GM12891 (cell line): ENCODE data around the gene GYS1.
A peak's percentile ranks its signal among the peaks of the same experiment; 100 is the strongest.

ENCODE experiments used
- DNase-seq: peaks from one replicate; pipeline ENCODE4 v3.0.0; 2011; ENCODE audit warnings: low spot score; ENCODE audit not compliant: insufficient read length
- FAIRE-seq: peaks from 2 replicates; lab custom pipeline; 2011; peaks lifted over from hg19 to GRCh38; lab: Jason Lieb, UNC
- PAX5 ChIP-seq: IDR thresholded peaks from 2 replicates; pipeline ENCODE4 v1.6.1; 2011; ENCODE audit warnings: low read length, moderate library complexity, mild to moderate bottlenecking; ENCODE audit not compliant: insufficient read depth, severe bottlenecking
- POLR2A ChIP-seq: IDR thresholded peaks from 2 replicates; pipeline ENCODE4 v1.6.1; 2011; ENCODE audit warnings: low read depth, low read length, control low read depth
- POLR2AphosphoS5 ChIP-seq: IDR thresholded peaks from 2 replicates; pipeline ENCODE4 v1.6.1; 2011; ENCODE audit warnings: low read depth, low read length, control low read depth
- POU2F2 ChIP-seq: IDR thresholded peaks from 2 replicates; pipeline ENCODE4 v1.6.1; 2011; ENCODE audit warnings: low read depth, mild to moderate bottlenecking, control low read depth, low read length, moderate library complexity
- SPI1 ChIP-seq: IDR thresholded peaks from 2 replicates; pipeline ENCODE4 v1.6.1; 2011; ENCODE audit warnings: low read depth, low read length, control low read depth
- TAF1 ChIP-seq: IDR thresholded peaks from 2 replicates; pipeline ENCODE4 v1.6.1; 2011; ENCODE audit warnings: low read depth, low read length, control low read depth

Gene GYS1

GRCh38 chr19:48965806-48966540 is 27.1 kb downstream of the GYS1 start:
- peak; percentile 54 for DNase-seq
- no peak for TF ChIP-seq TAF1
- TF ChIP-seq POU2F2, result 0 out of 2 replicates have a peak, but pooled peaks have one; percentile 11
- TF ChIP-seq PAX5, result no peak
- TF ChIP-seq POLR2AphosphoS5, result 0 out of 2 replicates have a peak, but pooled peaks have one; percentile 23
- TF ChIP-seq SPI1, result no peak
- peak; percentile 32; the same call in 1 of the 2 replicates for TF ChIP-seq POLR2A
- FAIRE-seq, result no peak

- peak; percentile 97 for FAIRE-seq
Measured at GRCh38 chr19:48965040-48965805, 27.9 kb downstream of the GYS1 start, which contains the start of gene FTL. FTL (plus strand) TSS chr19:48965309; CDS start chr19:48965508, 199 bp downstream.

GRCh38 chr19:48964205-48965039 is 28.7 kb downstream of the GYS1 start:
- peak; percentile 23 for FAIRE-seq
- no peak for DNase-seq
- 0 out of 2 replicates have a peak, but pooled peaks have one; percentile 0 for TF ChIP-seq POLR2AphosphoS5
- no peak for TF ChIP-seq TAF1
- TF ChIP-seq POU2F2, result 0 out of 2 replicates have a peak, but pooled peaks have one; percentile 9

More at GRCh38 chr19:48965040-48965805, 27.9 kb downstream of the GYS1 start, which contains the start of gene FTL:
- TF ChIP-seq SPI1 (no peak), TAF1 (peak; percentile 96), POLR2AphosphoS5 (peak; percentile 99), POU2F2 (peak; percentile 90), POLR2A (peak; percentile 99)
- peak; percentile 91 for DNase-seq

GRCh38 chr19:48963371-48964204 is 29.5 kb downstream of the GYS1 start:
- TF ChIP-seq POLR2A (peak; percentile 56), POLR2AphosphoS5 (peak; percentile 53; the same call in 1 of the 2 replicates), POU2F2 (no peak), TAF1 (peak; percentile 7; the same call in 1 of the 2 replicates)
- DNase-seq (peak; percentile 69), FAIRE-seq (peak; percentile 86)

- no peak for TF ChIP-seq PAX5
- TF ChIP-seq POLR2AphosphoS5, result no peak
- TF ChIP-seq POLR2A, result no peak
- no peak for TF ChIP-seq POU2F2
- TF ChIP-seq SPI1, result no peak
- no peak for TF ChIP-seq TAF1
- DNase-seq (no peak), FAIRE-seq (no peak)
Measured at GRCh38 chr19:48962849-48963165, 30.3 kb downstream of the GYS1 start.

GRCh38 chr19:48962029-48962848 is 30.9 kb downstream of the GYS1 start:
- peak; percentile 86 for FAIRE-seq
- DNase-seq, result peak; percentile 70

GRCh38 chr19:48961673-48962028 is 31.5 kb downstream of the GYS1 start:
- DNase-seq (no peak), FAIRE-seq (no peak)
- TF ChIP-seq PAX5, result no peak
- TF ChIP-seq POLR2AphosphoS5, result no peak
- TF ChIP-seq POLR2A, result no peak
- TF ChIP-seq SPI1, result no peak
- no peak for TF ChIP-seq TAF1
- TF ChIP-seq POU2F2, result no peak

More at GRCh38 chr19:48962029-48962848, 30.9 kb downstream of the GYS1 start:
- peak; percentile 56; the same call in 1 of the 2 replicates for TF ChIP-seq POU2F2
- TF ChIP-seq POLR2AphosphoS5, result peak; percentile 96
- peak; percentile 78 for TF ChIP-seq SPI1
- no peak for TF ChIP-seq PAX5
- peak; percentile 90 for TF ChIP-seq POLR2A
- peak; percentile 32; the same call in 1 of the 2 replicates for TF ChIP-seq TAF1

- no peak for TF ChIP-seq POU2F2
- no peak for TF ChIP-seq POLR2A
- TF ChIP-seq TAF1, result no peak
- no peak for TF ChIP-seq PAX5
- TF ChIP-seq POLR2AphosphoS5, result no peak
- TF ChIP-seq SPI1, result no peak
- no peak for FAIRE-seq
- no peak for DNase-seq
Measured at GRCh38 chr19:48961051-48961649, 32.0 kb downstream of the GYS1 start.
